ENCODE results near the gene PHOSPHO1.

PHOSPHO1 gene

DNA sequence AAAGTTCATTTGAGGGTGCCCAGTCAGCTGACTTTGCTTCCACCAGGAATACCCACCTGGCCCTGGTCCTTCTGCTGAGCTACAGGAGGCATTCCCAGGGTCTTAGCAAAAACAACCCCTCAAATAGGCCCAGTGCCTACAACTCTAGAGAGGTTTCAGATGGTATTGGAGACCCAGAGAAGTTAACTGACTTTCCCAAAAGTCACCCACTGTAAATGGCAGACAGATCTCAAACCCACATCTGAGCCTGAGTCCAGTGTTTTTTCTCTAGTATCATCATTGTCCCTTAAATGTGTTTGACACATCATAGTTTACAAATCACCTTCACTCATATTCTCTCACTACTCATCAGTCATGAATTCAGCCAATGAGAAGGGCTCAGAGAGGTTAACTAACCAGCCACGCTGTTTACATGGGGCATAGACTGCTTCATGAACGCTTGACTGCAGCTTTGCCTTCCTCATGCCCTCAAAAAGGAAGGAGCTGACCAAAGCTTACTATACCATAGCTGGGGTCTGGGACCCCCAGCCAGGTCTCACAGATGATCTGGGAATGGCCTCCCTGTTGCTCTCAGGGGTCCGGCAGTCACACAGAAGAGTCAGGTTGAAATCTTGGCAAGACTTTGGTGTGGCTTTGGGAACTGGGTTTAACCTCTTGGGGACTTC, 3.7 kb downstream of the PHOSPHO1 start:
- H3K9me3 ChIP-seq (ENCODE audit: control insufficient read depth, insufficient read depth, low read depth, low read length): no peaks in the 10 kb centered on the region
- CTCF ChIA-PET: interaction anchor here (0.6 to 6.3 kb wide), 37 partner anchors 8 to 536 kb away, joined by 3 to 63 read pairs (median 4); partner anchors contain the start of genes ABI3, GNGT2 and PRAC2
- H3K27ac ChIP-seq (ENCODE audit: extremely low read depth, low read depth, low read length): no peak overlapping the region
- H3K4me3 ChIP-seq (ENCODE audit: low read depth, low read length): no peak overlapping the region
- H3K4me1 ChIP-seq (ENCODE audit: control insufficient read depth, insufficient read depth, low read length): no peaks in the 10 kb centered on the region; the same call in none of the 2 replicates
- POLR2A ChIA-PET: interaction anchor here (1.0 kb wide), 1 partner anchor 35 kb away, joined by 3 read pairs; no protein-coding TSS in a partner anchor
- TF ChIP-seq ZSCAN30 (tag by site-specific recombination; IDR thresholded peaks at IDR 0.05) (no peak), ZNF16 (tag by site-specific recombination; IDR thresholded peaks at IDR 0.05; ENCODE audit: low read depth) (no peak), ZBTB48 (tag by site-specific recombination; IDR thresholded peaks at IDR 0.05) (no peak), ZNF449 (tag by site-specific recombination; IDR thresholded peaks at IDR 0.05) (no peak), ZNF747 (tag by site-specific recombination; IDR thresholded peaks at IDR 0.05) (no peak), ZNF561 (tag by site-specific recombination; IDR thresholded peaks at IDR 0.05; ENCODE audit: borderline replicate concordance) (no peak), ZNF596 (tag by site-specific recombination; IDR thresholded peaks at IDR 0.05) (no peak), FEZF1 (tag by site-specific recombination; IDR thresholded peaks at IDR 0.05) (no peak), ZNF426 (tag by site-specific recombination; IDR thresholded peaks at IDR 0.05) (no peak), KLF8 (tag by site-specific recombination; IDR thresholded peaks at IDR 0.05) (no peak), ZEB2 (tag by site-specific recombination; IDR thresholded peaks at IDR 0.05) (no peak), ZNF514 (tag by site-specific recombination; IDR thresholded peaks at IDR 0.05) (no peak), ZNF274 (IDR thresholded peaks at IDR 0.05; ENCODE audit: low read length) (no peak), ZNF274 (tag by site-specific recombination; IDR thresholded peaks at IDR 0.05; ENCODE audit: borderline replicate concordance) (no peak), ZXDB (tag by site-specific recombination; IDR thresholded peaks at IDR 0.05) (no peak), PRDM2 (tag by site-specific recombination; IDR thresholded peaks at IDR 0.05; ENCODE audit: borderline replicate concordance) (no peak), HOXD13 (CRISPR knock-in tag; IDR thresholded peaks at IDR 0.05; ENCODE audit: borderline replicate concordance) (no peak), ZNF266 (tag by site-specific recombination; IDR thresholded peaks at IDR 0.05; ENCODE audit: low read depth) (no peak)
- H3K36me3 ChIP-seq (ENCODE audit: control insufficient read depth in 2 of 2, insufficient read depth in 1 of 2, low read length in 2 of 2): no peaks in the 10 kb centered on the region

Measured in HEK293 (cell line).